Activated naive CD4-positive, alpha-beta T cell treated with anti-CD3 and anti-CD28 coated beads, Interleukin-2, amount 50 U/mL, for 72 hours (primary cell): ENCODE results near the gene R3HDM1. TPM values are rescaled to one million over a fixed set of nuclear protein-coding genes. Genes with fewer than 3 reads are reported as not detected.
"Not testable (repeated sequence)": the region's sequence is repeated elsewhere in the genome, so short reads cannot be mapped to it uniquely, and the experiment has no call there.

Experiments
- ATAC-seq, 2 donors: fragments of 150-1000 bp; cut with Tn5 transposase; 2 replicates each; pipeline ENCODE4 v1.10.0; 2021; ENCODE audit warnings: mild to moderate bottlenecking in 2 of 2, moderate library complexity in 2 of 2
- DNase-seq, 2 donors: peaks; one replicate each; pipeline ENCODE4 v3.0.0; 2021 to 2022; ENCODE audit warnings: low spot score in 2 of 2
- H3K27ac Mint-ChIP-seq, 2 donors: one replicate each; pipeline ENCODE4 v1.8.0; 2022; ENCODE audit warnings: mild to moderate bottlenecking in 2 of 2, mixed read lengths in 2 of 2
- H3K36me3 Mint-ChIP-seq, 2 donors: one replicate each; pipeline ENCODE4 v1.8.0; 2022; ENCODE audit warnings: mixed read lengths in 2 of 2
- H3K9me3 Mint-ChIP-seq, 2 donors: one replicate each; pipeline ENCODE4 v1.8.0; 2022; ENCODE audit warnings: mixed read lengths in 2 of 2
- total RNA-seq, 2 donors: library from RNA; stranded (reverse); gene quantifications; one replicate each; pipeline ENCODE4 v1.2.3, GENCODE V29; 2022

R3HDM1 gene
- 10 to 100 TPM; 59.6 to 65.1 TPM for total RNA-seq

- H3K9me3 Mint-ChIP-seq, result no peaks in the 10 kb centered on the region
- DNase-seq (peak; percentile 94 to 96), ATAC-seq (peak; percentile 87 to 92)
- peak within 1 kb of the TSS in 1 of 2 donors; percentile 92 for H3K27ac Mint-ChIP-seq
- peaks cover 0 to 7% of the 10 kb centered on the region in 2 donors for H3K36me3 Mint-ChIP-seq
These were observed at the start of gene R3HDM1 for GRCh38 chr2:135531231-135532197. TSS of gene R3HDM1 (plus strand) at chr2:135531484. CDS start at chr2:135604846, 73,362 bp downstream.

- ATAC-seq, result no peak
- no peak for DNase-seq
- H3K27ac Mint-ChIP-seq, result no peak overlapping the region
- peaks cover 26 to 33% of the 10 kb centered on the region in 2 donors for H3K36me3 Mint-ChIP-seq
- peaks cover 4 to 21% of the 10 kb centered on the region in 2 donors for H3K9me3 Mint-ChIP-seq
These were observed 45.8 kb upstream of the R3HDM1 start for GRCh38 chr2:135485441-135485840.

DNA sequence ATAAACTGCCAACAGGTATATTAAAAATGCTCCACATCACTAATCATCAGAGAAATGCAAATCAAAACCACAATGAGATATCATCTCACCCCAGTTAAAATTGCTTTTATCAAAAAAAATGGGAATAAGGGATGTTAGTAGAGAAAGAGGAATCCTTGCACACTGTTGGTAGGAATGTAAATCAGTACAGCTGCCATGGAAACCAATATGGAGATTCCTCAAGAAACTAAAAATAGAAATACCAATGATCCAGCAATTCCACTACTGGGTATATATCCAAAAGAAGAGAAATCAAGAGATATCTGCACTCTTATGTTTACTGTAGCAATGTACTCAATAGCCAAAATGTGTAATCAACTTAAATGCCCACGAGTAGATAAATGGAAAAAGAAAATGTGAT is 40.9 kb upstream of the R3HDM1 start:
- Mint-ChIP-seq H3K36me3 (peaks cover 17 to 18% of the 10 kb centered on the region in 2 donors), H3K9me3 (peaks cover 5 to 11% of the 10 kb centered on the region in 2 donors), H3K27ac (no peak overlapping the region)
- ATAC-seq (no peak), DNase-seq (no peak)

DNA sequence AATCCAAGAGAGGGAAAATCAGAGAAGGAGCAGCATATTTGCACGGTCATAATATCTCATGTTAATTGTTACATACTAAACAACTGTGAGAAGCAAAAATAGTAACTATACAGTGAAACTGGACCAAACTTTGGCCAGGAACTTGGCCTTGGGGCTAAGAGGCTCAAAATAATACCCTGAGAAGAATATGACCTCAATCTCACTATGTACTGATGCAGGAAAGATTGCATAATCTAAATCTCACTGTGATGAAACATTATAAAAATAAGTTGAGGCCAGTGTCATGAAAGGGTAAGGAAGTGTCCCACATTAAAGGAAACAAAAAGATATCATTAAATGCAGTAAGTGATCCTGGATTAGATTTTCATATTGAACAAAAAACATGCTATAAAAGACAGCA is 36.8 kb upstream of the R3HDM1 start:
- Mint-ChIP-seq H3K27ac (no peak overlapping the region), H3K36me3 (peaks cover 15 to 26% of the 10 kb centered on the region in 2 donors), H3K9me3 (peaks cover 16% of the 10 kb centered on the region in 2 donors)
- DNase-seq (no peak), ATAC-seq (no peak)

GRCh38 chr2:135494917-135495316 is 36.4 kb upstream of the R3HDM1 start:
- peaks cover 19 to 30% of the 10 kb centered on the region in 2 donors for H3K36me3 Mint-ChIP-seq
- ATAC-seq, result no peak
- no peak for DNase-seq
- peaks cover 17 to 20% of the 10 kb centered on the region in 2 donors for H3K9me3 Mint-ChIP-seq
- H3K27ac Mint-ChIP-seq, result no peak overlapping the region

- H3K27ac Mint-ChIP-seq, ATAC-seq, DNase-seq: not testable (repeated sequence)
- H3K36me3 Mint-ChIP-seq, result peaks cover 36 to 53% of the 10 kb centered on the region in 2 donors
- peaks cover 15 to 22% of the 10 kb centered on the region in 2 donors for H3K9me3 Mint-ChIP-seq
These were observed 32.7 kb upstream of the R3HDM1 start for GRCh38 chr2:135498588-135498987.

DNA sequence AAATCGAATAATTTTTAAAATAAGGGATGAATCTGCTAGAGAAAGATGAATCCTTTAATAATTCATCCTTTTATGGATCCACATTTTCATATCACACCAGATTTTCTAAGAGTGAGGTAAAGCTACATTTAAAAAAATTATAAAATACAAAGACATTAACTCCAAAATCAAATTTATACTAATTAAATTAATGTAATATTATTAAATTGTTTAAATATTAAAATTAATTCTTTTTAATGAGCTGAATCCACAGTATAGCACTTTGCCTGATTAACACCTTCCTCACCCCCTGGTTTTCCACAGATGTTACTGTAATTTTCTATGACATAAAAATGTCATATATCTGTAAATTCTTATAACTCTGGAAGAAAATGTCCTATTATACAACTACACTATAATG is 26.5 kb upstream of the R3HDM1 start:
- DNase-seq, result no peak
- no peak overlapping the region for H3K27ac Mint-ChIP-seq
- H3K36me3 Mint-ChIP-seq, result peaks cover 18 to 40% of the 10 kb centered on the region in 2 donors
- no peak for ATAC-seq
- peaks cover 1 to 6% of the 10 kb centered on the region in 2 donors for H3K9me3 Mint-ChIP-seq

- ATAC-seq (peak in 1 of 2 donors; percentile 40), DNase-seq (no peak)
- Mint-ChIP-seq H3K36me3 (peaks cover 13 to 31% of the 10 kb centered on the region in 2 donors), H3K9me3 (peaks cover 3 to 7% of the 10 kb centered on the region in 2 donors), H3K27ac (peak overlapping the region; percentile 42 to 56)
These were observed 20.7 kb upstream of the R3HDM1 start for GRCh38 chr2:135510577-135510976.

- Mint-ChIP-seq H3K27ac (no peak overlapping the region), H3K9me3 (peaks cover 3 to 7% of the 10 kb centered on the region in 2 donors), H3K36me3 (peaks cover 13 to 30% of the 10 kb centered on the region in 2 donors)
- ATAC-seq (no peak), DNase-seq (no peak)
These were observed 19.2 kb upstream of the R3HDM1 start for GRCh38 chr2:135512099-135512498.

DNA sequence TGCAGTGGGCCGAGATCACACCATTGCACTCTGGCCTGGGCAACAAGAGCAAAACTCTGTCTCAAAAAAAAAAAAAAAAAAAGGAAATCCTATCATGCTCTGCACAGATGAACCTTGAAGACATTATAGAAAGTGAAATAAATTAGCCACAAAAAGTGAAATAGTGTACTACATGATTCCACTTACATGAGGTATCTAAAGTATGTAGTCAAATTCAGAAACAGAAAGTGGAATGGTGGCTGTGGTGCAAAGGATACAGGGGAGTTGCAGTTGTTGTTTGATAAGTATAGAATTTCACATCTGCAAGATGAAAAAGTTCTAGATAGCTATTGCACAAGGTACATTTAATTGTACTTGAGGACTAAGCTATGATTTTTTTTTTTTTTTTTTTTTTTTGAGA is 5.5 kb upstream of the R3HDM1 start:
- no peak overlapping the region for H3K27ac Mint-ChIP-seq
- no peaks in the 10 kb centered on the region for H3K9me3 Mint-ChIP-seq
- no peak for DNase-seq
- peaks cover 8 to 33% of the 10 kb centered on the region in 2 donors for H3K36me3 Mint-ChIP-seq
- ATAC-seq, result peak in 1 of 2 donors; percentile 28

- Mint-ChIP-seq H3K27ac (no peak overlapping the region), H3K9me3 (no peaks in the 10 kb centered on the region), H3K36me3 (peaks cover 8 to 16% of the 10 kb centered on the region in 2 donors)
- no peak for ATAC-seq
- no peak for DNase-seq
These were observed 3.3 kb upstream of the R3HDM1 start for GRCh38 chr2:135528006-135528405.

- peak; percentile 63 to 80 for ATAC-seq
- peak; percentile 84 to 85 for DNase-seq
- Mint-ChIP-seq H3K27ac (peak within 1 kb of the TSS in 1 of 2 donors; percentile 92), H3K36me3 (peaks cover 0 to 9% of the 10 kb centered on the region in 2 donors), H3K9me3 (no peaks in the 10 kb centered on the region)
These were observed 712 bp upstream of the R3HDM1 start, which contains the start of gene ZRANB3 for GRCh38 chr2:135530313-135531230. TSS of gene ZRANB3 (minus strand) at chr2:135531218.

DNA sequence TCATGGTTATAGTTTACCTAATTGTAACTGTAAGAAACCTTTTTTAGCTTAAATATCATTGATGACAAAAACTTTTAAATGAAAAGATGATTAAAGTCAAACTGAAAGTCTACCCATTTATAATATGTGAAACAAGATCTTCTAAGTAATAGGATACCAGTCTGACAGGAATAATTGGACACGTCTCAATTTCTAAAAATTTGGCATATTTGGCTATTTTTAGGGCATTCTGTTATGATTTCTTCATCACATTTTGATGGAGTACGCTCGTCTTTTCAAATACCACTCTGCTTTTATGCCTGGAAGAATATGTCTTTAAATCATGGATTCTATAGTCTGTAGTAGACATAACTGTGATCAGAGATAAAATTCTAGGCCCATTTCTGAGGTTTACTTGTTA is 1.3 kb downstream of the R3HDM1 start:
- no peaks in the 10 kb centered on the region for H3K9me3 Mint-ChIP-seq
- peak overlapping the region in 1 of 2 donors; percentile 41 for H3K27ac Mint-ChIP-seq
- peaks cover 0 to 5% of the 10 kb centered on the region in 2 donors for H3K36me3 Mint-ChIP-seq
- DNase-seq (no peak), ATAC-seq (no peak)

- not testable (repeated sequence) for H3K9me3 Mint-ChIP-seq, DNase-seq, H3K27ac Mint-ChIP-seq, ATAC-seq, H3K36me3 Mint-ChIP-seq
These were observed 2.3 kb downstream of the R3HDM1 start for GRCh38 chr2:135533545-135533944.

DNA sequence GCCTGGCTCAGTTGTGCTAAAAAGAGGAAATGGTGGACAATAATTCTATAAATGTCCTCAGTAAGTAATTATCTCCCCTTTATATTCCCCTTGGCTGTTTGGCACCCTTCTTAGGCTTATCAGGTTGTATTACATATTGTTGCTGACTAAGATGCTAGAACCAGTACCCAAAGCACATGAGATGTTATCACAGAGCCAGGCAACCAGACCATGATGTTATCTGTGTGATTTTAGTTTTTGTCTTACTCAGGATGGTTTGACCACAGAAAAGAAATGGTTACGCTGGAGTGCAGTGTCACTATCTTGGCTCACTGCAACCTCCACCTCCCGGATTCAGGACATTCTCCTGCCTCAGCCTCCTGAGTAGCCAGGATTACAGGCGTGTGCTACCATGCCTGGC is 15.2 kb downstream of the R3HDM1 start:
- Mint-ChIP-seq H3K27ac (no peak overlapping the region), H3K36me3 (peaks cover 0 to 6% of the 10 kb centered on the region in 2 donors), H3K9me3 (no peaks in the 10 kb centered on the region)
- peak in 1 of 2 donors; percentile 60 for ATAC-seq
- no peak for DNase-seq

DNA sequence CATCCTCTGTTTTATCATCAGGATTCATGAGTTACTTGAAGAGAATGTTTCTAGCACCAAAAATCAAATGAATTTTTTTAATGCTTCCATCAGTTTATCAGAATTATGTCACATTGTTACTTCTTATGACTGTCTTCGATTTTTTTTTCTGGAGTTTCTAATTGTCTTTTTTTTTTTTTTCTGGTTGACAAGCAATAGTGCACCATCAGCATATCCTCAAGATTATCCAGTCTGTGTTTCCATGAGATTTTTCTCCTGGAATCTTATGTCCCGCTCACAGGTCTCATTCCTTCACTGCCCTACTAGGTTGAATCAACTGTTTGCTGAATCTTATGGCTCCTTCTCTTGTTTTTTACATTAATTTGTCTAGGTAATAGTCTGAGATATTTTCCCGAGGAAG is 16.0 kb downstream of the R3HDM1 start:
- Mint-ChIP-seq H3K36me3 (peaks cover 0 to 6% of the 10 kb centered on the region in 2 donors), H3K9me3 (no peaks in the 10 kb centered on the region), H3K27ac (no peak overlapping the region)
- DNase-seq (no peak), ATAC-seq (no peak)
